NT2/D1 (cell line): Measurements from ENCODE around the gene NOTCH1.

Experiments
- SUZ12 ChIP-seq: IDR thresholded peaks from 2 replicates; pipeline ENCODE4 v1.6.1; 2011; ENCODE audit not compliant: insufficient read length, insufficient read depth; ENCODE audit errors: extremely low read depth
- YY1 ChIP-seq: IDR thresholded peaks from 2 replicates; pipeline ENCODE4 v1.6.1; 2011; ENCODE audit not compliant: insufficient read length, insufficient read depth
- ZNF274 ChIP-seq: IDR thresholded peaks from 2 replicates; pipeline ENCODE4 v1.6.1; 2011; ENCODE audit warnings: mild to moderate bottlenecking, low read depth, low read length

DNA sequence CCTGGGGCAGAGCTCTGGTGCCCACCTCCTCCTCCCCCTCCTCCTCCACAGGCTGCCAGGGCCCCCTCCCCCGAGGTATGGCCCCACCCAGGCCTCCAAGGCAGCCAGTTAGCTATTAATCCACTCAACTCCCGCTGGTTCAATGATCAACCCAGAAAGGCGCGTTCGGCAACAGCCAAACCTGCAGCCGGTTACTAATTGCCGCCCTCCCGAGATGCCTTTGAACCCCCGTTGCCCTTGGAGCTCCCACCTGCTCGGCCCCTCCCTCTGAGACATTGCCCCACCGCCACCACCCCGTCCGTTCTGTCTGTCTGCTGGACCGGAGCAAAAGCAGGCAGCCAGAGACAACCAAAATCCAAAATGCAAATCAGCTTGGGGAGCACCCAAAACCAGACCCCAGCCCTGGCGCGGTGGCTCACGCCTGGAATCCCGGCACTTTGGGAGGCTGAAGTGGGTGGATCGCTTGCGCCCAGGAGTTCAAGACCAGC, 25.8 kb downstream of the NOTCH1 start:
- TF ChIP-seq YY1 (no peak), ZNF274 (no peak), SUZ12 (no peak)
